Cardiac fibroblast (primary cell): ENCODE data around the gene STON1.

Experiments
- DNase-seq, 2 donors: peaks; one replicate each; pipeline versions ENCODE4 v3.0.0 to v3.0.0-alpha.2; 2010; ENCODE audit warnings: low read depth in 2 of 2
- H3K4me3 ChIP-seq, 2 donors: replicated peaks in 1 of 2; 1 replicate in 1 of 2; 2 replicates in 1 of 2; pipeline ENCODE4 v1.5.1; 2011; ENCODE audit warnings: low read depth in 2 of 2, low read length in 2 of 2, mild to moderate bottlenecking in 2 of 2, moderate library complexity in 1 of 2
- TF ChIP-seq, protein P1 (sequence below): IDR thresholded peaks from one replicate; pipeline ENCODE4 v1.5.1; 2011; ENCODE audit warnings: low read depth, mild to moderate bottlenecking, low read length, inconsistent platforms

Gene STON1

DNA sequence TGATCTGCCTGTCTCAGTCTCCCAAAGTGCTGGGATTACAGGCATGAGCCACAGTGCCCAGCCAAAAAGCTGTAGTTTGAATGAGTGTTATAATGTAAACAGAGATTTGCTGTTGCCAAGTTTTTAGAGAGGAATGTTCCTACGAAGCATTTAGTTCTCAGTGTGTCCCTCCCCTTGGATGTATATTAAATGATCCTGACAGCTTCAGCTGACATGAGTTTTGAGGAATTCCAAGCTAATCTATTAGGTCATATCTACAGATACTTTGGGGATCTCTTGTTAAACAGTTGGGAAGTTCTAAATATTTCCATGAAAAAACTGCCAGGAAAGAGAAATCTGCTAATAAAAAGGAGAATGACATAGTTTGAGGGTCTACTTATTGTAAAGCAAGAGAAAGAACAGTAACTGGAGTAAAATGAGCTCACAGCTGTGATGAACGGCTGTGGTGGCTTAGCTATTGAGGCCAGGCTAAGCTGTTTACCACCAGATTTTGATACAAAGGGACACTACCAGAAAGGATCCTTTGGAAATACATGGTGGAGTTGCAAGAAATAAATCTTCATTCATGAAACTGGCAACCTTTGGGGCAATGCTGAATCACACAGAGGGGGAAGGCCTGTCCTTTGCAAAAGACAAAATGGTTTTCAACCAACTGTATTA, 2.6 kb upstream of the STON1 start:
- DNase-seq: peak in 1 of 2 donors; percentile 78
- TF ChIP-seq, protein P1, sequence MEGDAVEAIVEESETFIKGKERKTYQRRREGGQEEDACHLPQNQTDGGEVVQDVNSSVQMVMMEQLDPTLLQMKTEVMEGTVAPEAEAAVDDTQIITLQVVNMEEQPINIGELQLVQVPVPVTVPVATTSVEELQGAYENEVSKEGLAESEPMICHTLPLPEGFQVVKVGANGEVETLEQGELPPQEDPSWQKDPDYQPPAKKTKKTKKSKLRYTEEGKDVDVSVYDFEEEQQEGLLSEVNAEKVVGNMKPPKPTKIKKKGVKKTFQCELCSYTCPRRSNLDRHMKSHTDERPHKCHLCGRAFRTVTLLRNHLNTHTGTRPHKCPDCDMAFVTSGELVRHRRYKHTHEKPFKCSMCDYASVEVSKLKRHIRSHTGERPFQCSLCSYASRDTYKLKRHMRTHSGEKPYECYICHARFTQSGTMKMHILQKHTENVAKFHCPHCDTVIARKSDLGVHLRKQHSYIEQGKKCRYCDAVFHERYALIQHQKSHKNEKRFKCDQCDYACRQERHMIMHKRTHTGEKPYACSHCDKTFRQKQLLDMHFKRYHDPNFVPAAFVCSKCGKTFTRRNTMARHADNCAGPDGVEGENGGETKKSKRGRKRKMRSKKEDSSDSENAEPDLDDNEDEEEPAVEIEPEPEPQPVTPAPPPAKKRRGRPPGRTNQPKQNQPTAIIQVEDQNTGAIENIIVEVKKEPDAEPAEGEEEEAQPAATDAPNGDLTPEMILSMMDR: no peak
- H3K4me3 ChIP-seq: no peak overlapping the region

DNA sequence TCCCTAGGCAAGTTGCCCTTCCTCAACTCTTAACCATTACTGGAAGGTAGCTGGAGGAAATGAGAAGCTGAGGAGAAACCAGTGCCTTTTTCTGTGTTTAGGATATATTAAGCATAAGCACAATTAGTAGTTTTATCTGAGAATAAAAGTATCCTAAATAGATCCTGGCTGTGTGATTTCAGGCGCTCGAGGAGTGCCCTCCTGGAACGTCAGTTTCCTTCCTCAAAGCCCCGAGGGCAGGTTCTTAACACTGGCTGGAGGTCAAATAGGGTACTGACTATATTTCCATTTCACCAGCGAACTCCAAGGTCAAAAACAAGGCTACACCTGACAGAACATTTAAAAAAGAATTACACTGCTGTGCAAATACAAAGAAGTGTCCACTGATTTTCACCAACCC, 1.5 kb upstream of the STON1 start:
- TF ChIP-seq, protein P1: no peak
- H3K4me3 ChIP-seq: no peak overlapping the region
- DNase-seq: no peak

DNA sequence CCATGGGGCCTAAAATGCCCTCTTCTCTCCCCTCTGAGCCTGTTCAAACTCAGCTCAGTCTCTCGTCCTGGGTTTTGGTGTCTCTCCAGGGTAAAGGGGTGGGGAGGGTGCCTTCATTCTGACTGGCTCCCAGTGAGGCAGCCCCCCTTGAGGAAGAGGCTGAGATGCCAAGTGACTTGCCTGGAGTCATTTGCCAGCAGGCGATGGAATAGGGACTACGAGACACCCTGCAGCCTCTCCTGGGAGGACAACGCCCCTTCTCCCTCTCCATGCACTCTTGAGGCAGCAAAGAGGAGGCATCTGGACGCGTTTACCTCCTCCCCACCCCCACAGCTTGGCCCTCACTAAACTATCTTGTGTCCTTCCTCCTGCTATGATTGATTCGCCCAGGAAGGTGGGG, 760 bp upstream of the STON1 start:
- TF ChIP-seq, protein P1: no peak
- DNase-seq: no peak
- H3K4me3 ChIP-seq: no peak overlapping the region

DNA sequence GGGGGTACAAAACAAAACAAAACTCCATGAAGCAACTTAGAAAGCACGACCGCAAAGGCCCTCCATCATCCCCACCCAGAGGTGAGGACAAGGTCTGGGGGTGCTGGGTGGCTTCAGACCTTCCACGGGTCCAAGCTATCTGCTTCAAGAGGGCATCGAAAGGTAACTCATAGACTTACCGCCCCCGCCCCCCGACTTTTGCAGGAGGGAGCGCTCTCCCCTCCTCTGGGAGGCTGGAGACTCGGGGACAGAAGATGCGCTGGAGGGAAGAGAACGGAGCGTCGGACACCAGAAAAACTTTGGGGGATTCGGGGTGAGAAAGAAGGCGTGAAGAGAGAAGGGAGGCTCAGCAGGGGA, 300 bp upstream of the STON1 start:
- DNase-seq: no peak
- TF ChIP-seq, protein P1: no peak

DNA sequence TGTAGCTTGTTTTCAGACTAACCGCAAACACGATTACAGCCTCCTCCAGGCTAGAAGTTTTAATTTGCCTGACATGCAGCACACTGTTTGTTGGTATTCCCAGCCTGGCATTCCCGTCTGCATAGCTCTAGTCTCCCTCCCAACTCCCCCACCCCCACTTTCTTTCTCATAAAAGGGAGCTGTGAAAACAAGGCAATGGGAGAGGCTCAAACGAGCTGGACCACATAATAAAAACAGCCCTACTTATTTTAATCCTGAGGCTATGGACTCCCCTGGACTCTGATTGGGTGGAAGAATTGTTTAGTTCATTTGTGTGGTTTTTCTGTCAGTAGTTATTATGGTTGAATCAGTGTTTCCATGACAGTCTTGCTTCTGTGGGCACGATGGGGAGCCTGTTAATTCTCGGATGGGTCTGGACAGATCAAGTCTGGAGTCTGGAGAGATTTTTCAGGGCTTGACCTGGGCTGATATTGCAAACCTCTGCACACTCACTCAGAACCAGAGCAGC, 1.2 kb downstream of the STON1 start:
- TF ChIP-seq, protein P1: no peak
- H3K4me3 ChIP-seq: peak overlapping the region; percentile 83 to 90

More for the DNA sequence above, 300 bp upstream of the STON1 start:
- peak overlapping the region; percentile 51 to 83 for H3K4me3 ChIP-seq

DNA sequence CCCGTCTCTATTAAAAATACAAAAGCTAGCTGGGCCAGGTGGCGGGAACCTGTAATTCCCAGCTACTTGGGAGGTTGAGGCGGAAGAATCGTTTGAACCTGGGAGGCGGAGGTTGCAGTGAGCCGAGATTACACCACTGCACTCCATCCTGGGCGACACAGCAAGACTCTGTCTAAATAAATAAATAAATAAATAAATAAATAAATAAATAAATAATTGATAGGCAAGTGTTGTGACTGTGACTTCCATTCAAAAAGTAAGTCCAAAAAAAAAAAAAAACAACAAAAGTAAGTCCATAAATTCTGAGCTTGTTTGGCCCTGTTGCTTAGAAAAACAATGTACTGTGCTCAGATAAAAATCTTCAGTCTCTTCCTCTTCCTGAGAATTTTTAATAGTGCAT, 2.2 kb downstream of the STON1 start:
- TF ChIP-seq, protein P1: no peak
- H3K4me3 ChIP-seq: no peak overlapping the region
- no peak for DNase-seq

More for the DNA sequence above, 1.2 kb downstream of the STON1 start:
- peak; percentile 68 to 85 for DNase-seq

DNA sequence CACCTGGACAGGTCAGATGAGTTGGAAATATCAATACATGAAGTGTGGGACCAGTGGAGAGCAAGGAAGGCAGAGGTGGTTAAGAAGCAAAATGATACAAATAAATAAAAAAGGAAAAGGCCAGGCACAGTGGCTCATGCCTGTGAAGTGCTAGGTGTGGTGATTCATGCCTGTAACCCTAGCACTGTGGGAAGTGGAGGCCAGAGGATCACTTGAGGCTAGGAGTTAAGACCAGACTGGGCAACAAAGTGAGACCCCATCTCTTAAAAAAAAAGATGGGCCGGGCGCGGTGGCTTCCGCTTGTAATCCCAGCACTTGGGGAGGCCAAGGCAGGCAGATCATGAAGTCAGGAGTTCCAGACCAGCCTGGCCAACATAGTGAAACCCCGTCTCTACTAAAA, 2.9 kb downstream of the STON1 start:
- DNase-seq: peak in 1 of 2 donors; percentile 28
- no peak overlapping the region for H3K4me3 ChIP-seq
- TF ChIP-seq, protein P1: no peak
